HG03457 (cell line): Measurements from ENCODE around the gene MSI2.

Experiments
- ATAC-seq: cut with Tn5 transposase; IDR thresholded peaks from one replicate; pipeline ENCODE4 v1.9.1; 2021; ENCODE audit warnings: moderate number of reproducible peaks; ENCODE audit not compliant: unreplicated experiment

The MSI2 gene

DNA sequence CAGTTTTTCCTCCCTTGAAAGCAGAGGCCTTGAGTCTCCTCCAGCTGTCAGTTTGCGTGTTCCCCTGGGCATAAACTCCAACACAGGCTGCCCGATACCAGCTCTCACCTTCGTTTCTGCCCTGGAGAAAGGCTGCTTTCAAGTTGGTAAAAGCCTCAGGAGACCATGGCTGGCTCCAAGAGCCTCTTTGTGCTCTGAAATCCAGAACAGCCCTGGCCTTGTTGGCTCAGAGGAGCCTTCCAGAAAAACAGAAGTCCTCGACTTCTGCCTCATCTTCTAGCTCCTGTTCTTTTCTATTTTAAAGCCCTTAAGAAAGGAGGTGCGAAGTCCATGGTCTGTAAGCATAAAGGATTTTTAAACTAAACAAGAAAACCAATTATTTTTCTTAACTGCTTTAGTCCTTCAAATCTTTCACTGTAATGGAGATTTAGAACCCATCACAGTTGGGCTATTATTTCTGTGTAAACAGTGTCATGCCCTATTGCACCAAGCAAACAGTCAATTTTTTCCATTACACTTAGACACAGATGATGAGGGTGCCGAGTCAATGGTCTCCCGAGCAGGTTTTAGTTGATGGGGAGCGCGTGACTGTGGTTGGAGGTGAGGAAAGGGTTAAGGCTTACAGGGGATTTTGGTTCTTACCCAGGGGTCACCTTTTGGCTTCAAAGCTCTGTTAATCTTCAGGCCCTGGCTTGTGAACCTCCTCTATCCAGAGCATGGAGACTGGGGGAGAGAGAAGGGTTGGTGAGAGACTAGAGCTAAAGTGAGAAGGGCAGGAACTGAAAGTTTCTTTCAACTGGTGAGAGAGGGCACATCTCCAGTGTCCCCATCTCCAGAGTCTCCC, 212.8 kb downstream of the MSI2 start:
- no peak for ATAC-seq

GRCh38 chr17:57470906-57471305, 214.6 kb downstream of the MSI2 start:
- ATAC-seq, result no peak

DNA sequence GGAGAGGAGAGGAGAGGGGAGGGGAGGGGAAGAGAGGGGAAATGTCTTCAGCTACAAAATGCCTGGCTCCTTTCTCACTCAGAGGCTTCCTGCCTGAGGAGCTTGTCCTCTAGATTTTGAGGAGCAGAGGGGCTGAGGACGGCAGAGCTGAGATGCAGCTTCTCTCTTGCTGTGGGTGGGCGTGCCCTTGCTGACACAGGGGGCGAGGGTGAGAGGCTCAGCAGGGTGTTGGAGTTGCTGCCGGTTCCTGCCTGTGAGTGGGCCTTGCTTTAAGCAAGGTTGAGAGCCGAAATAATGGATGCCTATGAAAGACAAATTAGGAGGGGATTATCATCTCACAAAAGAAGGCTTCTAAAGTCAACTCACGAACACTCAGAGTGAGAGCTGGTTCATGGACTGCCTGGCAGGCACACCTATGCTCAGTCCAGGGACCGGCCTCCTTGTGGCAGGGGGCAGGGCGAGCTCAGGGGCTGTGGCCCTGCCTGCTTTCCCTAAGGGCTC, 215.6 kb downstream of the MSI2 start:
- ATAC-seq, result no peak

DNA sequence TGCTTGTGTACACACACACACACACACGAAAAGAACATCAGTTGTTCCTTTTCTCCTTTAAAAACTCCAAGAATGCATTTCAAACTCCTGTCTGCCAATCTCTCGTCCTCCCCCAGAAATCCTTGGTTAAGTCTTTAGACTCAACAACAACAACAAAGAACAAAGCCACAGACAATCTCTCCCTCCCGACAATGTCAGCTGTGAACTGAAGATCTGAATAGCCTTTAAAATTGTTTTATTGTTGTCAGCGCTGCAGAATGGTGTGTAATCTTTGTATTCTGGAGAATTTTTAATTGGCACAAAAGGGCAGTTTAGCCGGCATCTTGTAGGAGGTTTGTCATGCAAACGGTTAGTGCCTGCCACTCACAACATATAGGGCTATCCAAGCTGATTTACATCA, 219.5 kb downstream of the MSI2 start:
- ATAC-seq, result no peak

GRCh38 chr17:57477522-57478362, 221.4 kb downstream of the MSI2 start:
- no peak for ATAC-seq

DNA sequence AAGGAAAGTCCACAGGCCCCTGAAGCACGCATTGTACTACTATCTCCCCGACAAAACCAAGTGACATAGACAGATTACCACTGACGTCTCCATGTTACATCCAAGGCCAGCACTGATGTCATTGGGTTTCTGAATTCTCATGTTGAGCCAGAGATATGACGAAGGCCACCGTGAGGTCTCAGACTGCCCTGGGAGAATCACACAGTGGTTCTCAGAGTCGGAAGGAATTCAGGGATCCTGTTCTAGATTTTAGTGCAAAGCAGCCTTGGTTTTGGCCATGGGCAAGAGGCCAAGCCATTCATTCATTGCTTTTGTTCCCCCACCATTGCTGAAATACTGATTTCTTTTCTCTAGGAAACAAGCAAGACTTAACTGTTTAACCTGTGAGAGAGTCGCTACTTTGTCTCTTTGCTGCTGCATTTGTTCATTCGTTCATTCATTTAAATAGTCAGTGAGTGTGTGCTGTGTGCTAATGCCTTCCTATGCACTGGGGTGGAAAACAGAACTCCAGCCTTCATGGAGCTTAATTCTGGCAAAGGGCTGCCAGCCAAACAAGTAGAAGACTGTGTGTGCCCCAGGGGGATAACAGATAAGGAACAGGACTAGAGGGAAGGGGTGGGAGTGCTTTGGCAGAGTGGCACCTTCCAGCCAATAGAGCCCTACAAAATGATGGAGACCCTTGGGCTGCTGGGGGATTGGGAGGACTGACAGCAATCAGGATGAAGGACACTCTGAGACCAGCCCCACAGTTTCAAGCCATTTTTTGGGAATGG, 222.3 kb downstream of the MSI2 start:
- no peak for ATAC-seq

DNA sequence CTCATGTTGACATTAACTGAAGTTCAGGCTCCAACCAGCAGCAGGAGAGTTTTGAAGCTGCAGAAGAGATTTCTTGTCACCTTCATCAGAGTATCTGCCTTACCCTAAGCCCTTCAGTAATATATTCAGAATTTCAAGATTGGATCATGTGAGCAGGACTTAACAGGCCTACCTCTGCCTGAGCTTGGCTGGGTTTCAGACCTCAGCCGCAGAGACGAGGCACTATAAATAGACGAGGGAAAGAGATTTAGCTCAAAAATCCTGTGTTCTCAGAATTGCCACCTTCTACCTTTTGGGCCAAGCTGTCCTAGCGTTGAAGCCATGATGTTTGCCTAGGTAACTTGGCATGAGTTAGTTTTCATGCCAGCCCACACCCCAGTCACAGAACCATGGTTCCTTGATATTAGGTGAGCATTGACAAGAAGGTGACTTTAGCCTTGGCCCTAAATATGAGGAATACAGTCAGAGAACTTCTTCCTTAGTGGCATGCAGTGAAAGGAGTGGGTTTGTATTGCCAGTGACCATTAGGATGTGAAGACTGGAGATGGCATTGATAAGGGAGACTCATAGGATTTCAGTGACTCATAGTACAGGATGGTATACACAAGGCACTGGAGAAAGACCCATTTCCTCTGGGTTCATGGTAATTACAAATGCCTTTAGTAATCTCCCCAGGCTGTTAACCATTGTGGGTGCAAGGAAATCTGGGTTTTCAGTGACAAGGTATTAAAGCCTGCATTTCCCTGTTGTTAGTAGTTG, 224.3 kb downstream of the MSI2 start:
- ATAC-seq, result no peak

- ATAC-seq, result no peak
These were observed 225.6 kb downstream of the MSI2 start for GRCh38 chr17:57481910-57482391.

DNA sequence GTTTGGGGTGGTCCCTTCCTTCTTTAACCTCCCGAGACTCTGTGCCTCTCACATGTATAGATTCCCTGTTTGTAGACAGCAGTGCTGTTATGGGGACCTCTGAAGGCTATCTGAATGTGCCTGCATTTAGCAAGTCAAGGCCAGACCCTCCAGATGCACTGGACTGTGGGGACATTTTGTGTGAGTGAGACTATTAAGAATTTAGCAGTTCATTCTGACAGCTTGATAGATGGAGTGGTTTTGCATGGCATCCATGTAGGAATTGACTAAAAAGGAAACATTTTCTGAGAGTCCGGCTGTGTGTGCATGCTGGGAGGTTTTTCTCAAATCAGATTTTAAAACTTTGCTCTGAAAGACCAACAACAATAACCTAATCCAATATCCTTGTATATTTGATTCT, 226.3 kb downstream of the MSI2 start:
- no peak for ATAC-seq

DNA sequence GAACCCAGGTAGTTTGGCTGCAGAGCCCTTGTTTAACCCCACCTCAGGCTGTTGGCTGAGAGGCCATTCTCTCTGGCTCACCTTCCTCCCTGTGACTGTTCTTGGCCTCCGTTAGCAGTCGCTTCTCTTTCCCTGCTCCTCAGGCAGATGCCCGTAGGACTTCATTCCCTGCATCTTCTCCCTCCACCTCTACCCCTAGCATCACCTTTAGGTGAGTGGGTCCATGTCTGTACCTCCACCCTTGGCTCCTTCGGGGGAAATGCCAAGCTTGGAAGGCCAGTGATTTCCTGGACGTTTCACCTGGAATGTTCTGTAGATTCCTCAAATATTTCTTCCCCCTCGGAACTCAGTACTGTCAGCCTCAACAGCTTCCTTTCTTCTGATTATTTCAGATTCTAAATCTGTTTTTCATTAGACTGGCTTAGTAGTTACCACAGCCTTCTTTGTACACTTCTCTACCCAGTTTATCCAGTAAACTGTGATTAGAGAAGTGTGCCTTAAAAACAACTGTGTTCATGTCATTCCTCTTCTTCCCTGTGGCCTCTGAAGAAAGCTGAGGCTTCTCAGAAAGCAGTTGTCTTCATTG, 227.9 kb downstream of the MSI2 start:
- ATAC-seq, result no peak

DNA sequence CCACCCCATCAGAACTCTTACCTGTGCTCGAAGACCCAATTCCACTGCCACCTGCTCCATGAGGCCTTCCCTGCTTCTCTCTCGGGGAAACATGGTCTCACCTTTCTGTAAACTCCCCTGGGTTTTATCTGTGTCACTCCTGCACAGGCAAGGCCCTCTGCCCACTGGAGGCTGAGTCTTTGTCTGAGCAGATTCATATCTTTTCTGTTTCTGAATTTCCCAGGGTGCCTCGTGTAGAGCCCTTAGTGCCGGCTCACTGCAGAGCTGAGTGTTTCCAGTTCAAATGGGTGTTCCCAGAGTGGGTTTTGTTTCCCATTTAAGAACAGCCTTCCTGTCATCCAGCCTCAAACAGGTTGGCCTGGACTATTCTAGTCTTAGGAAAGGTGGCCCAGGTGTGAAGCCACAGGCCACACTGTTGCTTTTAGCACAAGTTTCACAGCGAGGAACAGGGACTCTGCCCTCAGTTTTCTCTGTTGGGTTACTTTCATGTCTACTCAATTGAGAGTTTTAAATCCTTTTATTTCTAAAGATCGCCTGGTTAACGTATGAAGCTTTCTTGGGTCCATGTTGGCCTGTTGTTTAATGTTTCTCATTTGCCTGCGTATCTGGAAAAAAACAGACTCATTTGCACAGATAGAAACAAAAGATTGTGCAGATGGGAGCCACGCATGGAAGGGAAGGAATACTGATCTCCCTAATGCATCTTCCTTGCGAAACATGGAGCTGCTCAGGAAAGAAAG, 228.7 kb downstream of the MSI2 start:
- no peak for ATAC-seq

DNA sequence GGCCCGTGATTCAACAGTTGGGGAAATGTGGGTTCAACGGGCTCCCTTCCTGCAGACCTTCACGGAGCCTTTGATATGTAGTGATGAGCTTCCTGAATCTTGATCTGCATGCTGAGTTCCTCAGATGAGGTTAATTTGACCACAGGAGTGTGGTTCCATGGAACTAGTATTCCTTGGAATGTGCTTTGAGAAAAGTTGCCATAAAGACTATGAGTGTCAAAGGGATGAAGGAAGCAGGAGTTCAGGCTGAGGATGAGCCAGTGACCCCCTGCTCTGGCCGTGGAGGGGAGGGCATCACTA, 229.2 kb downstream of the MSI2 start:
- ATAC-seq, result no peak

- ATAC-seq, result no peak
These were observed 229.9 kb downstream of the MSI2 start for GRCh38 chr17:57485916-57486881.

- ATAC-seq, result no peak
These were observed 230.6 kb downstream of the MSI2 start for GRCh38 chr17:57486882-57487301.

- no peak for ATAC-seq
These were observed 231.2 kb downstream of the MSI2 start for GRCh38 chr17:57487573-57487972.

DNA sequence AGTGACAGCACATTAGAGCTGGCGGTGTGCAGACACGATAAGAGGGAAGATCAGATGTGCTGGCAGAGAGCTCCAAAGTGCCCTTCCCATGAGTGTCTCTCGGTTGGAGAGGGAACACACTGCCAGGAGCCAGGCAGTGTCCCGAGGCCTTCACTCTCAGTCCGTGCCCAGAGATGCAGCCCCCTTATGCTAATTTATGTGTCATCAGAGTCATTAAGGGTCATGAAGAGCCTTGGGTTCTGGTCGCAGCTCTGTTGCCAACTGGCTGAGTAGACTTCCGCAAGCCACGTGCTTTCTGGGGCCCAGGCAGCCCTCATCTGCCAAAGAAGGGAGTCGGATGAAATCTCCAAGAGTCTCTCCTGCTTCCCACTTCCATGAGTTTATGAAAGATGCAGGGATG, 232.5 kb downstream of the MSI2 start:
- ATAC-seq, result no peak

DNA sequence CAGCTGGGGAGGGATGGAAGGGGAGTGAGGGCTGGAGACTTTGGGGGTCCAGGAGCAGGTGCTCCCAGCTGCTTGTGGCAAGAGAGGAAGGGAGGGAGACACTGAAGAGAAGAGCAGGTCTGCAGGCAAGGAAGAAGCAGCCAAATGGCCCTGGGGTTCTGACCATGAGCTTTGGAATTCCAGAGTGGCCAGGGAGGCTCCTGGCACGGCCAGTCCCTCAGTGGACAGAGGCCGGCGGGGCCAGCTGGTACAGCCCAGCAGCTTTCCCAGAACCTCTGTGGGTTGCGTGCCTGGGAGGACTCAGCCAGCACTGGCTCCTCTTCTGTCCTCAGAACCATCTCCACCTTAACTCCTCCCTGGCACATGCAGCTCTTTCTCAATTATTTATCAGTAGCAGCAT, 233.0 kb downstream of the MSI2 start:
- no peak for ATAC-seq

DNA sequence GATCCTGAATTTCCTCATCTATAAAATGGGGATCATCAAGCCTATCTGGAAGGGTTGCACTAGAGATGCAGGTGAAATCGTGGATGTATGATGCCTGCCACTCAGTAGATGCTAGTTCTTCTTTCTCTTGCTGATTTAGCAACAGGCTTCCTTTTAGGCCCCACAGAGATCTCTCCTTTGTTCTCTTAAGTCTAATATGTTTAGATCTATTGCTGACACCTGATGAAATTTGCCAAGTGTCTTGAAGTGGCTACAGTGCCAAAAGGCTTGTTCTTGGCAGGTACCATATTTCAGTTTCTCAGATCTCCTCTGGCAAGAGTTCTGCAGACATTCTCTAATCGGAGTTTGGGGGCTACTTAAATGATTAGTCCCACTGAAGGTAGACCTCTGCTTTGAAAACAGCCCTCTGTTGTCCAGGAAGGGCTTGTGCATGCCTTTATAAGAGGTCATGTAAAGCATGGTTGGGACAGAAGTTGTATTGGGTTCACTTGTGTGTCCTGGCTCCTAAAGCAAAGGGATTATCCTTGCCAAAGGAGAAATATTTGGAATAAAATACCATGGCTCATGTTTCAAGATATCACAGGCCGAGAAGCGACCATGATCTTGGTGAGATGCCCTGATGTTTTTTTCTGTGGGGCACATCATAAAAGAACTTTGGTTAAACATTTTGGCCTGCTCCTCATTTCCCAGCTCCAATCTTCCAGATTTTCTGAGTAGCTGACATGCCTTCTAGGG, 234.0 kb downstream of the MSI2 start:
- no peak for ATAC-seq
